GM15510 (cell line): ENCODE results near the gene CSTPP1.

Experiments used
- POLR2A ChIP-seq: IDR thresholded peaks from 3 replicates; pipeline ENCODE4 v1.6.1; 2011; ENCODE audit warnings: borderline replicate concordance; ENCODE audit not compliant: insufficient read length; ENCODE audit errors: extremely low read depth

The CSTPP1 gene

DNA sequence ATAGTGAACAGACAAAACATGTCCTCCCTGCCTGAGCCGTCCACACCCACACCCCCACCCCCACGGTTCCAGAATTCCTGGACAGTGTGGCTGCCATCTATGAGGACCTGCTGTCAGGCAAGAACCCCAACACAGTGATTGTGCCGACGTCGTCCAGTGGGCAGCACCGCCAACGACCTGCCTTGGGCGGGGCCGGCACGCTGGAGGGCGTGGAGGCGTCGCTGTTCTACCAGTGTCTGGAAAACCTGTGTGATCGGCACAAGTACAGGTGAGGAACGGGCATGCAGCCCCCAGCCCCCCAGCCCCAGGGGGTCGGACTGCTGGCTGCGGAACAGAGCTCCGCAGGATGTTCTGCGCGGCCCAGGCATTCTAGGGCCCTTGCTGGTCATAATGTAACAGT lies 220.4 kb downstream of the CSTPP1 start:
- TF ChIP-seq POLR2A: no peak

DNA sequence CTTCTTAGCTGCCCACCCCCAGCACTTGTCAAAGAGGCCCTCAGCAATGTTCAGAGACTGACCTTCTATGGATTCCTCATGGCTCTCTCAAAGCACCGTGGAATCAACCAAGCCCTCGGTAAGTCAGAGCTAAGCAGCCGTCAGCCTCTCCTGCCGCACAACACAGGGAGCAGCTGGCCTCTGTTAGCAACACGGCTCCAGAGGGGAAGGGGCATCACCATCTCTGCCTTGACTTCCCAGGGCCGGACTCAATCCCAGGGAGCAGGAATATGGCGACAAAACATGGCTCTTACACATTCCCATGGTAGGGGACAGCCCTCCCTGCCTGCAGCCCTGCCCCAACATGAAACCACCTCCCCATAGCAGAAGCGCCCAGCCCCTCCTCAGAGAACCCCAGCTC lies 221.2 kb downstream of the CSTPP1 start:
- no peak for TF ChIP-seq POLR2A

DNA sequence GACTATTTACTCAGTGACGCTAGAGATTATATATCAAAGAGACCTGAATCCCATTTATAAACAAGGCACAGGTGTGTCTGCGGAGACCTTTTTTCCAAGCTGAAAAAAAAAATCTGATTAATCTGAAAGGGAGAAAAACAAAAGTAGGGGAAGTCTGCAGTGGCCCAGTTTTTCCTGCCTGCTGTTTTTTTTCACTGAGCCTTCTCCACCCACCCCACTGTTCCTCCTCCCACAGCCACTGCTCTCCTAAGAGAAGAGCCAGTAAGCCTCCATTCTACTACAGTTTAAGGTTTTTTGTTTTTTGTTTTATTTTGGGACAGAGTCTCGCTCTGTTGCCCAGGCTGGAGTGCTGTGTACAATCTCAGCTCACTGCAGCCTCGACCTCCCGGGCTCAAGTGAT lies 221.7 kb downstream of the CSTPP1 start:
- no peak for TF ChIP-seq POLR2A

DNA sequence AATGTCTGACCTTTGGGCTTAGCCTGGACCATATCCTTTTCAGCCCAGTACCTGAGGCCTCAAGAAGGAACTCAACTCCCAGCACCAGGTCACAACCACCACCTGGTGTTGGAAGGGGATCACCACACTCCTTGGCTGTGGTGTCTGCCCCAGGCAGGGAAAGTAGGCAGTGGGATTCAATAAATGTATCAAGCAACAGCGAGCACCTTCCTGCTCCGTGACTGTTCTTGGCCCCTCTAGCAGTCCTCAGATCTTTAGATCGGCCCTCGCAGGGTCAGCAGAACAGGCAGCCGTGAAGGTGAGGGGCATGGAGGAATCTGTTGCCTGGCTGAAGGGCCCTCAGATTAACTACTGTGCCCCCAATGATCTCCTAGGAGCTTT lies 224.2 kb downstream of the CSTPP1 start:
- TF ChIP-seq POLR2A: no peak

DNA sequence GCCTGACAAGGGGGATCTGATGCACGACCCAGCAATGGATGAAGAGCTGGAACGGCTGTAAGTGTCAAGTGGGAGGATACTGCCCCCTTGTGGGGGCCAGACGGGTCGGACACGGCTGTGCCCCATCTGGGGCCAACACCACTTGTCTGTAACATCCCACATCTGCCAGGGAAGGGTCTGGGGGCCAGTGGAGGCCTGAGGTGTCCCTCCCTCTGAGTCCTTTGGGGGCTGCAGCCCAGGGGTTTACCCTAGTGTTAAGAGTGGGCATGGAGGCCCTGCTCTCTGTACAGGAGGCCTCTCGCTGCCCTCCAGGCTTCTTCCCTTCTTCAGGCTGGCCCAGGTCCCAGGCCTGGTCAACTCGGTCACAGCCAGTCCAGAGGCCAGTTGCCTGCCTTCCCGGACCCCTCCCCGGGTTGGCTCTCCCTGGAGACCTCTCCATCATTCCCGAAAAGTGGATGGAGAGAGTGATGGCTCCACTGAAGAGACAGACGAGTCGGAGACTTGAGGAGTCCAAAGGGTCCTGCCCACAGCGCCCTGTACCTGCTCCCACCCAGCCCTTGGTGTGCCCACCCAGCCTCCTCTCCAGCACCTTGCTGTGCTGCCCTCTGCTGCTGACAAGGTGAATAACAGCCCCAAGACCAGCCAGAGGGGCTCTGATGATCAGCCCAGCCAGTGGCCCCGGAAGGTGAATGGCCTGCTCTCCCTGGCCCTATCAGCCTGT lies 224.7 kb downstream of the CSTPP1 start:
- peak; percentile 29 for TF ChIP-seq POLR2A

DNA sequence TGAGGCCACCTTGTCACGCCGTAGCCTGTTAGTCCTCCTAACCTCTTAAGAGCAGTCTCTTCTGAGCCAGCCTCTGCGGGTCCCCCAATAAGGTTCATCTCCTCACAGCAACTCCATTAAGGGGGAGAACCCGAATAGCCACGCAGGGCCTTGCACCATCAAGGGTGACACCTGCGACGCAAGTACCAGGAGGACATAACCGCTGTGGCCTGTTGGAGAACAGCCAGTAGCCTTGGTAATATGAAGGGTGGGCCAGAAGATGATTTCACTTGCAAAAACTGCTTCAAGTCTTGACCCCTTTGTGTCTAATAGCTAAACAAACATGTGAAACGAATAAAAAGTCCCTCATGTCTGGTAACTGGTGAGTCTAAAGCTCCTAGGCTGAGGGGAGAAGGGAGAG lies 225.3 kb downstream of the CSTPP1 start:
- no peak for TF ChIP-seq POLR2A

DNA sequence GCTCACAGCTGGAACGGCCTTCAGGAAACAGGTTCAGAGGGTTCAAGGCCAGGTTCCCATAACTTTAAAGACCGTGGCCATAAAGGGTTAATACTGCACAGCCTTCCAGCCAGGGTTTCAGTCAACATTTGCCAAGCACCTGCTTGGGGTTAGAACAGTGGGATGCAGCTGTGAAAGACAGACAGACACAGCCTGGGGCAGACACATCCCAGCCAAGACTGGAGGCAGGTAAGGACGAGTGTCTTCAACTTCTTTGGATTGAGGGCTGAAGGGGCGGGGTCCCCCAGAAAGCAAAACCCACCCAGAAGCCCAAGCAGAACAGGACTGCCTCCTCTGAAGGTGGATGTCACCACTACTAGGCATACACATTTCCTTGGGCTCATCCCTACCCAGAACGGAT lies 225.9 kb downstream of the CSTPP1 start:
- TF ChIP-seq POLR2A: no peak

DNA sequence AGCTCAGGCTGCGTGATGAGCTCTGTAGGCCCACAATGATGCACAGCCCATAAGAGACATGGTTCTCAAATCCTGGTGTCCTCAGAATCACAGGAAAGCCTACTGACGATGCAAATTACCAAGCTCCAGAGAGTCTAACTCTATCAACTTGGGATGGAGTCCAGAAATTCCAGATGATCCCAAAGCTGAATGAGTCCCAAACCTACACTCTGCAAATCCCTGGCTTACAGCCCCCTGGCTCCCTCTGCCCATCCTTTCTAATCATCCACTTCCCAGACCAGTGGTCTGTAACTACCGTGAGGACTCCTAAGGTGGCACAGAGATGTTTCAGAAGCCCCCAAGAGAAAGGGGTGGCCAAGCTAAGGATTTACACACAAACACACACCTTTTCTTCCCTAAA lies 226.6 kb downstream of the CSTPP1 start:
- no peak for TF ChIP-seq POLR2A

DNA sequence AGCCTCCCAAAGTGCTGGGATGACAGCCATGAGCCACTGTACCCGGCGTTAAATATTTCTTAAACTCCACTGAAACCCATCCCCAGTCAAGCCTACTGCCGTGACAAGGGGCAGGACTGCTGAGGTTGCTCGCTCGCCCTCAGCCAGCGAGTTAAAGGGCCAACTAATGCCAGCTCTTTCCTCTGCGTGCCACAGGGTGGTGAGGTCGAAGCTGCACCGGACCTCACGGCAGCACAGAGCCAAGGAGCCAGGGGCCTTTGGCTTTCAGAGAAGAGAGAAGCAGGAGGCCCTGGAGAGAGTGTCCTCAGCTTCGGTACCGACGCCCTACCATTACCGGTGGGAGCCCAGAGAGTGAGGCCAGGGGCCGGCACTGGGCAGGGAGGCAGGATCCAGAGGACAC lies 227.3 kb downstream of the CSTPP1 start:
- no peak for TF ChIP-seq POLR2A

DNA sequence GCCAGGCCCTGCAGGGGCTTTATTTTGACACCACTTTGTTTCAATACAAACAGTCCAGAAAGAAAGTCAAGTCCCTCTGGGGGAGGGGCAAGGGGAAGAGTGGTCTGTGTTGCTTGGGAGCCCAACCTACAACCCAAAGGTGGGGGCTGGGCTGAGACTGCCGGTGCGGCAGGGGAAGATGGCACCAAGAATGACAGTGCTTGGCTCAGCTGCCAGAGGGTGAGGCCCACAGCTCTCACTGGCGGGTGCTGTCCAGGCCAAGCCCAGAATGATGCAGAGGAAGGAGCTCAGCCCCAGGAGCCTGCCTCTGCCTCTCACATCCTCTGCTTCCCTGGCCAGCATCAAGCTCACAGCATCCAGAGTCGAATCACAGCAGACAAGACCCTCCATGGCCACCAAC lies 227.8 kb downstream of the CSTPP1 start:
- no peak for TF ChIP-seq POLR2A

DNA sequence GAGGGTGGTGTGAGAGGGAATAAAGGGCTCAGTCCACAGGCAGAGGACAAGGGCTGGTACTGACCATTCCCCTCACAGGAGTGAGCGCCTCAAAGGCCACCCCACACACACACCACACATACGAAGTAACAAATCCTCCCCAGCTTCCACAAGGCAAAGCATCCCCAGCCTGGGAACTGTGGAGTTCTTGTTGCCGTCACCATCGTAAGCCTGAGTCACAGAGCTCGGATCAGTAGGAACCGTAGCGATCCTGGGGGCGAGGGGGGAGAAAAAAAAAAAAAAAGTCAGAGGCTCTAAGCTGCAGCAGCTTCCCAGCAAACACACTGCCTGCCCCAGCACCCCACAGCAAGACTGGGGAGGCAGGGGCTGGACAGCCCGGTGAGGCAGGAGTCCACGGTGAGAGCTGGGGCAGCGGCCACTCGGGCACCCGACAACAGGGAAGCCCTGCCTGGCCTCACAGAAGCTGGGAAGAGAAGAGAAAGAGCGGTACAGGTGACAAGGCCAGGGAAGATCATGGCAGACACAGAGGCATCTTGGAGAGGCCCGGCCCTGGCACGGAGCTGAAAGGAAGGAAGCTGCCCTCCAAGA lies 228.8 kb downstream of the CSTPP1 start:
- TF ChIP-seq POLR2A: no peak

DNA sequence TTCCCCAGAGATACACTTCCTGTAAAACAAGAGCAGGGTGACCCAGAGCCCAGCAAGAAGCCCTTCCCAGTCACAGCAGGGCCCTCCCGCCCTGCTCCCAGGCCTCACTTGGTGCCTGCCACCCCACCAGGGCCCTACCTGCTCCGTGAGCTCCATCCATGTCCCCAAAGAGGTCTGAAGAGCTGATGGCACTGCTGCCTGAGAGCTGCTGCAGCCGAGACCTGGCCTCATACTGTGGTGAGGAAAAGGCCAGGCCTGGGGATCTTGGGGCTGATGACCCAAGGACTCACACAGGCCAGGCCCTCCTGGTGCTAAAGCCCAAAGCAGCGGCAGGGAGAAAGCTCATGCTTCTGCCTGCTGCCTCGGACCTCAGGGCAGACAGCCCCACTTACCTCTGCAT lies 229.8 kb downstream of the CSTPP1 start:
- no peak for TF ChIP-seq POLR2A

DNA sequence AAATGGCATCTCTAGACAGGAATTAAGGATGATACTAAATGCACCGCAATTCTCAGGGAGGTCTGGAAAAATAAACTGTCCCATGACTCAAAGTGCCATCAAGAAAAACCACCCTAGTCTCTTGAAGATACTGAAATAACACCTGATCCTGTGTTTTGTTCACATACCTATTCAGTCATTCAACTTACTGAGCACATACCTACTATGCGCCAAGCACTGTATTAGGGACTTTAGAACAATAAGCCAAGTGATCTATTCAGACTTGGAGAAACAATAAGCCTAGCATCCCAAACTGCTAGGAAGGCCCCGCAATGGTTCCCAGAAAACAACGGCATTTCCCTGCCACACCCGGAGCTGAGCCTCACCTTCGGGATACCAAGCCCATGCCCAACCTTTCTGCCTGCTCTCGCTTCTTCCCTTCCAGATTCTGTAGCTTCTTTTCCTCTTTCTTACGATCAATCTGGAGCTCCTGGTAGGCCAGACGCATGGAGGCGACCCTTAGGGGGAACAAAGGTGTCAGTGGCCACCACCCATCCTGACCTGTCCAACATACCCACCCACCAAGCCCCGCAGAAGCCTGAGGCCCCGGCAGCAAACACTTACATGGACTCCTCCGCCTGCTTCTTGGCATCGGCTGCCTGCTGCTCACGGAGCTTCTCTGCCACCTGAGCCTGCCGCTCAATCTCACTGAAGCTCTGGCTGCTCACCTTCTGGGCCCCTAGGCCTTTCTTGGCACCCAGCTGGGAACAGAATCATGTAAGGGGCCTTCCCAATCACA lies 234.7 kb downstream of the CSTPP1 start:
- no peak for TF ChIP-seq POLR2A

DNA sequence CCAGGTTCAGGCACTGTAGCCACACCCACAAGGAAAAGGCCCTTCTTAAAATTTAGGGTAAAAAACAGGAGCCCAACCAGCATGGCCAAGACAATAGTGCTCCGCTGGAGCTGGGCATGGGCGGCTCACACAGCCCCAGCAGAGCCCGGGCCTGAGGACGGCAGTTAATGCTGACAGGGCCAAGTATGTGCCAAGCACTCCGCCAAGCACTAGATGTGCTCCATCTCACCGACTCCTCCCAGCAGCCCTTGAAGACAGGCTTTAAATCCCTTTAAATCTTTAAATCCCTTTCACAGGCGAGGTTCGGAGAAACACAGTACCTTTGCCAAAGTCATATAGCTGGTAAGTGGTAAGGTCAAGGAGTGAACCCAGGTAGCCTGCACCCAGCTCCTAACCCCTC lies 235.3 kb downstream of the CSTPP1 start:
- no peak for TF ChIP-seq POLR2A

DNA sequence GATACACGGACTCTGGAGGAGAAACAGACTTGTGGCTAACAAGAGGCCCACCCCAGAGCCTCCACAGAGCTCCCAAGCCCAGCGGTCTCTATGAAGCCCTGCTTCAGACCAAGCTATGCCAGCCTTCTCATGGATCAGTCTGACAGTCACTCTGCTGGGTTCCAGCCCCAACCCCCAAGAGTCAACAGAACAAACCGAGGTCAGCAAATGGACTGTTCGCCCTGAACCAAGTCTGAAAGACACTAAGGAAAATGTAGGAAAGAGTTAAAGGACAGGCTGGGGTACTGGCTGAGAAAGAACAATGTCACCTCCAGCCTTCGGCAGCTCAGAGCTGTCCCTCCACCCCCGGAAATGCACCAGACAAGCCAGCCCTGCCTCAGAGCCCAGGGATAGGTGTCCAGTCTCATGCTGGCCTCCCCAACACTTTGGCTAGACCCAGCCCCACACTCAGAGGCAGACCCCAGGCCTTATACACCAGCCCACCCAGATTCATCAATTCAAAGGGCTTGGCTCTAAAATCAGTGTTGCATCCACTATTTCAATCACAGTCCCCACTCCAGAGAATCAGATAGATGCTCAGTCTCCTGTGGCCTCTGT lies 236.3 kb downstream of the CSTPP1 start:
- no peak for TF ChIP-seq POLR2A
